Fibroblast of the conjunctiva (primary cell): ENCODE data around the gene MAN1B1.
A peak's percentile ranks its signal among the peaks of the same experiment; 100 is the strongest.

Experiments used
- DNase-seq: peaks from one replicate; pipeline ENCODE4 v3.0.0-alpha.2; 2010; ENCODE audit warnings: low read depth

MAN1B1 gene

GRCh38 chr9:137069508-137070091 is 17.2 kb upstream of the MAN1B1 start:
- DNase-seq, result no peak

- peak; percentile 67 for DNase-seq
Observed at GRCh38 chr9:137070201-137070905, 16.4 kb upstream of the MAN1B1 start, which contains the start of gene SAPCD2. TSS of gene SAPCD2 (minus strand) at chr9:137070557. CDS start at chr9:137070460, 97 bp downstream.

GRCh38 chr9:137070906-137071275 is 15.9 kb upstream of the MAN1B1 start:
- no peak for DNase-seq

- DNase-seq, result no peak
Observed at GRCh38 chr9:137071282-137071681, 15.5 kb upstream of the MAN1B1 start.

GRCh38 chr9:137073992-137074399 is 12.8 kb upstream of the MAN1B1 start:
- no peak for DNase-seq

- no peak for DNase-seq
Observed at GRCh38 chr9:137074657-137075274, 12.0 kb upstream of the MAN1B1 start.

GRCh38 chr9:137075275-137075775 is 11.5 kb upstream of the MAN1B1 start:
- no peak for DNase-seq

- no peak for DNase-seq
Observed at GRCh38 chr9:137076636-137077009, 10.2 kb upstream of the MAN1B1 start.

GRCh38 chr9:137077010-137077747 is 9.6 kb upstream of the MAN1B1 start, which contains the start of gene UAP1L1:
TSS of gene UAP1L1 (plus strand) at chr9:137077517. CDS start at chr9:137077533, 16 bp downstream.
- DNase-seq, result no peak

GRCh38 chr9:137077758-137078693 is 8.8 kb upstream of the MAN1B1 start:
- DNase-seq, result no peak

GRCh38 chr9:137078701-137079400 is 7.9 kb upstream of the MAN1B1 start:
- DNase-seq, result no peak

GRCh38 chr9:137079401-137079787 is 7.4 kb upstream of the MAN1B1 start:
- no peak for DNase-seq

GRCh38 chr9:137080260-137081122 is 6.3 kb upstream of the MAN1B1 start:
- DNase-seq, result no peak

- no peak for DNase-seq
Observed at GRCh38 chr9:137082222-137082924, 4.4 kb upstream of the MAN1B1 start.

GRCh38 chr9:137082925-137083290 is 3.9 kb upstream of the MAN1B1 start:
- no peak for DNase-seq

- peak; percentile 88 for DNase-seq
Observed at GRCh38 chr9:137083394-137084004, 3.3 kb upstream of the MAN1B1 start.

- no peak for DNase-seq
Observed at GRCh38 chr9:137084526-137084925, 2.3 kb upstream of the MAN1B1 start.

- DNase-seq, result no peak
Observed at GRCh38 chr9:137085920-137086530, 760 bp upstream of the MAN1B1 start.
